NCI-H526 treated with DMSO at 0.1 percent for 48 hours (cell line): ENCODE measurements around the gene DAB1.
"Not testable (repeated sequence)": the region's sequence is repeated elsewhere in the genome, so short reads cannot be mapped to it uniquely, and the experiment has no call there.

Experiments
- DNase-seq: peaks from one replicate; lab custom pipeline; 2025; lab: John Stamatoyannopoulos, UW

DAB1 gene

DNA sequence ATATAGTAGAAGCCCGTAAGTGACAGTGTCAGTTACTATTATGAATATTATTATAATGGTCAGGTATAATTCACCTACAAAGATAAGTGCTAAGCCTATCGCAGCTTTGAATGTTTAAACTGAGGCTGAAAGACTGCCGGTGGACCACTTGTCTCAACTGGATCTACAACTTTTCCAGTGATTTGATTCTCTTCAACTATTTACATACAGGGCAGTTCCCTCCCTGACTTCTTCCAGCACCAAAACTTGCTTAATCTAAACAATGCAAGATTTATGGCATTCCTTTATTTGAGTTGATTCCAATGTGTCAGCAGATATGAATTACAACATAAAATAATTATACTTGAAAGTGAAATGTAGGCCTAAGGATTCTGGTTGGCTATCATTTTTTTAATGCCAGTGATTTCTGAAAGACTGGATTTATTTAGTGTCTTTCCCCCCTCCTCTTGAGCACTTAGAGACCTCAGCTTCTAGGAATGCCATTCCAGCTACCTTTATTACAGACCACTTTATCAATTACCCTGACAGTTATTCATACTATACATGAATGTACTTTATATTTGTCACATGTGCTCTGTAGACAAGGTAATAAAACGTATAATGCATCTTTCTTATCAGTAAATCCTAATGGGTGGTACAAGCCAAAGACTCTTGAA, 304.8 kb downstream of the DAB1 start:
- DNase-seq = no peak

DNA sequence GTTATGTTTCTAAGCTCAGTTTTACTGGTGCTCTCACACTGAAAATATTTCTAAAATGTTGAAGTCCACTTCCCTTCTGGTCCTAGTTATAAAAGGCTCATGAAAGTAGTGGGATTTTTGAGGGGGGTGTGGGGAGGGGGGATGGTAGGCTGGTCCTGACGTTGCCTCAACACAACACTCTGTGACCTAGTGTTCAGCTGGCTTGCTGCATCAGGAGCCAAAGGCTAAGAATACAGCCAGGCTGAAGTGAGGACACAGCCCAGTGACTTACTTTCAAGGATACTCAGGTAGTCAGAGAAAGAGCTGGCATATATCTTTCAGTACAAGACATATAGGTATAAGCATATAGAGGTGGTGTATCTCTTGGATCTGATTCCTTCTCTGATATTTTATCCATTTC, 306.1 kb downstream of the DAB1 start:
- DNase-seq = no peak

- DNase-seq = no peak
These were observed 307.0 kb downstream of the DAB1 start for GRCh38 chr1:57116871-57117270.

GRCh38 chr1:57115030-57115614, 308.7 kb downstream of the DAB1 start:
- no peak for DNase-seq

DNA sequence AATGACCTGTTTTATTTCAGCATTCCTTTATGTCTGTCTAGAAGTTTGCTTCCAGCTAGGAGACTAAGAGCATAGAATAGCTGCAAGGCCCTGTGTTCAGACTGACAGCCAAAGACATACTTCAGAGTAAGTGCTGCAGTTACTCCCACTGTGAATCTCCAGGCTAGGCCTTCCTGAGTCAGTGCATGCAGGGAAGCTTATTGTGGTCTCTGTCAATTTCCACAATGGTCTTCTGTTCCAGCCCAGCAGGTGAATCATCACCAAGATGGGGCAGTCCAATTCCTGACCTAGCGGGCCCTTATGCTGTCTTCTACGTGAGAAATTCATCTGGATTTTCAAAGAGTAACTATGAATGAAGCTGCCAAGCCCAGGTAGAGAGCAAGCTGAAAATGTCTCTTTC, 311.7 kb downstream of the DAB1 start:
- no peak for DNase-seq

DNA sequence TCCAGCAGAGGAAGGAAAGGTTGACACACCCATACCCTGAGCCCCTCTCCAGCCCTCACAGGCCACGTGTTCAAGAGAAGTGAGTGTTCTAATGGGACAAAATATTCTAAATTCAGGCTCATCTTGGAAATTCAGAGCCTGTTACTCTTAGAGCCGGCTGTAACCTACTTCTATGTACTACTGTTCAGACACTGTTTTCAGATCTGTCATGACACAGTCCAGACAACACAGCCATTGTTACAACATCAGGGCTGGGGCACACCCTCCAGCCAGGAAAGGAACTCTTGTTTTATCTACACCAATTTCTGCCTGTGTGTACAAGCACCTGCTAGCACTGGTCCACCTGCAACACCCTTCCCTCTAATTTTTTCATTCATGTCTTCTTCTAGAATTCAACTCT, 312.7 kb downstream of the DAB1 start:
- DNase-seq = no peak

GRCh38 chr1:57109883-57110282, 314.0 kb downstream of the DAB1 start:
- no peak for DNase-seq

DNA sequence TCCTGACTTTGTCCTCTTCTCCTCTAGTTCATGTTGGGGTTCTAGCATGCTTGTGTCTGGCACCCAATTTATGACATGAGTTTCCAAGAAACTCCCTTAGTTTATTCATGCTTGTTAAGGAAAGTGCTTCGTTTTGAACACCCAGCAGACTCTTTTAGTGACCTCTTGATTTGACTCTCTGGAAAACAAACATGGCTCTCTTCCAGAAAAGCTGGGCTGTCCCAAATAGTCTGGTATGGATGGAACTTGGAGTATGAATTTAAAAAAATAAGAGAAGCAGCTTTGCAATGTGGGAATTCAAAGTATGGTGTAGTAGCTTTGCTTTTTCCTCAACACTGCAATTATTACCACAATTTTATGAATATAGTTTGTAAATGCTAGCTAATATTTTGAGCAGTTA, 314.6 kb downstream of the DAB1 start:
- DNase-seq = no peak

GRCh38 chr1:57106296-57106695, 317.6 kb downstream of the DAB1 start:
- DNase-seq = no peak

- DNase-seq = no peak
These were observed 321.1 kb downstream of the DAB1 start for GRCh38 chr1:57102561-57103326.

- no peak for DNase-seq
These were observed 322.7 kb downstream of the DAB1 start for GRCh38 chr1:57101209-57101608.

GRCh38 chr1:57094749-57095148, 329.1 kb downstream of the DAB1 start:
- DNase-seq = no peak

GRCh38 chr1:57093122-57093521, 330.7 kb downstream of the DAB1 start:
- no peak for DNase-seq

- no peak for DNase-seq
These were observed 332.2 kb downstream of the DAB1 start for GRCh38 chr1:57091642-57092041.

- no peak for DNase-seq
These were observed 334.0 kb downstream of the DAB1 start for GRCh38 chr1:57089855-57090254.

DNA sequence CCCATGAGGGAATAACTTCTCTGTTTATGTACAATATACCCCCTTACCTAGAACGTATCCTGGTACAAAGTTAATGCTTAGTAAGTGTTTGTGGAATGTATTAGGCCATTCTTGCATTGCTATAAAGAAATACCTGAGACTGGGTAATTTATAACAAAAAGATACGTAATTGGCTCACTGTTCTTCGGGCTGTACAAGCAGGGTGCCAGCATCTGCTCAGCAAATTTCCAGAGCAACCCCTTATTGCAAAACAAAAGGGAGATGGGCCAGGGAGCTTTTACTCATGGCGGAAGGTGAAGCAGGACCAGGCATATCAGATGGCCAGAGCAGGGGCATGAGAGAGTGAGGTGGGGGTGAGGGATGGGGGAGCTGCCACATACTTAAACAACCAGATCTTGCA, 334.6 kb downstream of the DAB1 start:
- no peak for DNase-seq

DNA sequence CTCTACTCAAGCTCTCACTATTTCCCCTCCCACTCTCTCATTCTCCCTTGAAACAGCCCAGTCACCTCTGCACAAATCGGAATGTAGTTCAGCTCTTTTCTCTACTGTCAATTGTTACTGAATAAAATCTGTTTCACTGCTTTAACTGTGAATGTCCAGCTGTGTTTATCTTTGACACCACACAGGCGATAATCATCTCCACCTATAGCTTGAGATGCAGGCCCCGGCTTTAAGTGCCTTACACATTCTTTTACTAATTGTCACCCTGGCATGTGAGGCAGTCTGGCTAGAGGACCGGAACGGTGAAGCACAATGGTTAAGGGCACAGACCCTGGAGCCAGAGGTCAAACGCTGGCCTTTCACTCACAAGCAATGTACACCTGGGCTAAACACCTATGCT, 335.2 kb downstream of the DAB1 start:
- no peak for DNase-seq

DNA sequence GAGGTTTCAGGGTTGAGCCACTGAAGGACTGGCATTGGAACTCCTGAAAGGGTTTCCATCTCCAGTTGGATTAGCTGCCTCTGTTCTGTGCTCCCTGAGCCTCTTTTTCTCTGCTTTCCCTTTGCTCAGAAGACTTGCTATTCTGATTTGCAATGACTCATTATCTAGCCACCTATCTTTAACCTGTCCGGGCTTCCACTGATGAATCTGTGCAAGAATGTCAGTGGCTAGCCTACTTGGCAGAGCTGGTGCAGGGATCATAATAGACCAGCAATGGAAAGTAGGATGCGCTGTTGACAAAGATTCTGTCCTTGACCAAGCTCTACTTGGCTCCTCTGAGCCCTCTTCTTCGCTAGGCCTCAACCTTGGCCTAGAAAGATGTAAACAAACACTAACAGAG, 336.2 kb downstream of the DAB1 start:
- DNase-seq = not testable (repeated sequence)

DNA sequence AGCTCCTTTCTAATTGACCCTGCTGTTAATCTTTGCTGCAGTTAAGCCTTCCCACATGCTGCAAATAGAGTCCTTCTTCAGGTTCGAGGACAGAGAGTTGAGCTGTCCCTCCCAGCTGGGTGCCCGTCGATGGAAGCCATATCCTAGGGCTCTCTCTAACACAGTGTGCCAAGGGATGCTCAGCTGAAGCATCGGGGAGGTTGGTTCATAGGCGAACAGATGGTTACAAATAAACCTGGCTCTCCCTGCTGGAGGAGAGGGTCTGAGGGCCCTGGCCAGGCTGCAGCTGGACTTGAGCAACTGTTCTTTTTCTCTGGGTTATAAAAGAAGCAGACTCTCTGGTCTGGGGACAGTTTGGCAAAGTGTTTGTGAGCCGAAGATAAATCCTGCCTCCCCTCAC, 337.7 kb downstream of the DAB1 start:
- DNase-seq = no peak

DNA sequence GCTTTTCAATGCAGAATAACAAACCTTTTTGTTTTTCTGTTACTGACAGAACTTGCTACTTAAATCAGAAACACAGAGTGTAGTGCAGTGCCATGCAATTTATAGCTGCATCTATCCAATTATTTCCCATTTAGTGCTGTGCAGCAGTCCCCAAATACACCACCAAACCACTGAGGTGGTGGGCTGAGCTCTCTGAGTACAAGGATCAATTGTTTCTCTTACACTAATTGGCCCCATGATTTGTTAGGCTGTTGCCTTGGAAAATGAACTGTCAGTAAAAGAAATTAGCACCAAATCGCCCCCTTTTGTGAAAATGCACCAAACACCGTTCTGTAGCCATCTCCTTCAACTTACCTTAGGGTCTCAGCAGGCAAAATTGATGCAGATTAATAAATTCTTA, 339.2 kb downstream of the DAB1 start:
- DNase-seq = no peak

GRCh38 chr1:57082711-57083439, 341.0 kb downstream of the DAB1 start:
- DNase-seq = no peak

DNA sequence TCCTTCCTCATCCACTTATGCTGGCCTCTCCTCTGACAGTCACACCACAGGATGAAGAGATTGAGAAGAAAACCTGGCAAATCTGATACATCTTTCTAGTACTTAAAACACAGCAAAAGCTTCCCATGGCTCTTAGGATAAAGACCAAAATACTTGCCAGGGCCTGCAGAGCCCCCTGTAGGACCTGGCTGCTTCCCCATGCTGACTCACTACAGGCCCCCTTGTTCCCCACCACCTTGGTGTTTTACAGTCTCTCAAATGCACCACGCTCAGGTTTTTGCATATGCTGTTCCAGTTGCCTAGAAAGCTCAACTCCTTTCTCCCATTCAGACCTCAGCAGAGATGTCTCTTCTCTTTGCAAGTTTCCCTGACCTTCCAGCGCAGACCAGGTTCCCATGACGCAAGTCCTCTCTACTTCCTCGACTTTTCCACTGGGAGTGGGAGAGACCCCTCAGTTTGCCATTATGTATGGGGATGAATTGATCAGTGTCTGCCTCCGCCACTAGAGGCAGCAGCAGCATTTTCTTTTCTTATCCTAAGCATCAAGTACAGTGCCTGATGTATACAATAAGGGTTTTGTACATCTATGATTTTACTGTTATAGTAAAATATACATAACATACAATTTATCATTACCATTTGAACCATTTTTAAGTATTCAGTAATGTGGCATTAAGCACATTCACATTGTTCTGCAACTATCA, 344.3 kb downstream of the DAB1 start:
- DNase-seq = no peak
